Right lobe of liver (tissue), 6 donors: ENCODE measurements around the gene IRF1. TPM values are rescaled to one million over a fixed set of nuclear protein-coding genes. Genes with fewer than 3 reads are reported as not detected.

Experiments used
- ATAC-seq, 4 donors: fragments of 200-7000 bp; cut with Tn5 transposase; one replicate each; pipeline ENCODE4 v1.9.1; 2020; ENCODE audit warnings: mild to moderate bottlenecking in 4 of 4, moderate library complexity in 4 of 4
- DNase-seq, 3 donors: peaks; one replicate each; pipeline ENCODE4 v3.0.0-alpha.2; 2020
- H3K27ac ChIP-seq, 3 donors: fragments of 200-600 bp; one replicate each; pipeline ENCODE4 v1.8.0; 2022
- H3K27me3 ChIP-seq, 2 donors: fragments of 200-600 bp; one replicate each; pipeline ENCODE4 v1.8.0; 2022
- H3K36me3 ChIP-seq, 4 donors: fragments of 200-600 bp; sonication (generic) in 1 of 4; one replicate each; pipeline versions ENCODE4 v1.5.1 to v1.8.0; 2017 to 2022; ENCODE audit warnings: control low read depth in 1 of 4
- H3K4me1 ChIP-seq, 4 donors: fragments of 200-600 bp; sonication (generic) in 1 of 4; one replicate each; pipeline versions ENCODE4 v1.5.1 to v1.8.0; 2017 to 2022; ENCODE audit warnings: control low read depth in 1 of 4
- H3K4me3 ChIP-seq, 3 donors: fragments of 200-600 bp; one replicate each; pipeline ENCODE4 v1.8.0; 2022
- H3K9me3 ChIP-seq, 4 donors: fragments of 200-600 bp; sonication (generic) in 1 of 4; one replicate each; pipeline versions ENCODE4 v1.5.1 to v1.8.0; 2017 to 2022; ENCODE audit warnings: control low read depth in 1 of 4
- CTCF ChIP-seq, 4 donors: fragments of 200-600 bp in 3 of 4; fragments of 450-650 bp in 1 of 4; IDR thresholded peaks; one replicate each; pipeline versions ENCODE4 v1.5.1 to v1.8.0; 2016 to 2022; ENCODE audit warnings: antibody characterized with exemption in 4 of 4, mild to moderate bottlenecking in 2 of 4
- POLR2A ChIP-seq: fragments of 450-650 bp; IDR thresholded peaks from one replicate; pipeline ENCODE4 v1.6.1; 2017; ENCODE audit warnings: antibody characterized with exemption, mild to moderate bottlenecking
- WGBS: methylation state at CpG from one replicate; pipeline ENCODE4 v1.1.6; 2018; ENCODE audit warnings: low coverage, low lambda C conversion rate; ENCODE audit not compliant: insufficient coverage; ENCODE audit errors: missing lambda C conversion rate; 5-methylcytosine and 5-hydroxymethylcytosine counted together
- intact Hi-C, 2 donors: fragments of 100-400 bp; cut with DNase I; formaldehyde crosslinking; loops; one replicate each; pipeline versions ENCODE4 v1.11.2 to v1.14.1; 2022
- total RNA-seq, 6 experiments: library from RNA; depleted of rRNA in 2 of 6; stranded (reverse); fragments of >200 nt in 2 of 6; fragmentation: NEBNext Ultra II Directional in 3 of 6; extraction: Animal tissue kit (Norgen Biotek cat#: 25700) in 3 of 6; gene quantifications; one replicate each; pipeline versions ENCODE4 v1.1.0 to v1.2.4, GENCODE V29; 2016 to 2023
- donor health status: DM: no; HTN: yes; CAD: no.
- donor health status: DM: no; HTN: no; CAD: no.
- donor health status: DM: no; HTN: no; CAD: no.
- donor health status: DM: no; HTN: yes; CAD: no.
- donor health status: DM: no; HTN: yes; CAD: no.

Gene IRF1
- total RNA-seq, 6 experiments from 2014 or later, result 23.9 to 38.3 (median 30.2) TPM

DNA sequence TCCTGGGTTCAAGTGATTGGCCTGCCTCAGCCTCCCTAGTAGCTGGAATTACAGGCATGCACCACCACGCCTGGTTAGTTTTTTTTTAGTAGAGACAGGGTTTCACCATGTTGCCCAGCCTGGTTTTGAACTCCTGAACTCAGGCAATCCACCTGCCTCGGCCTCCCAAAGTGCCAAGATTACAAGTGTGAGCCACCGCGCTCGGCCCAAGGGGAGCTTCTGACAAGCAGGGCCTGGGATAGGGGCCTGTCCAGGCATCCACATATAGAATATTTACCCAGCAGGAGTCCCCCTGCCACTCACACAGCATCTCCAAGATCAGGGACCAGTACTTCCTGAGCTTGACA lies 10.1 kb downstream of the IRF1 start:
- no peaks in the 10 kb centered on the region for H3K9me3 ChIP-seq
- H3K27ac ChIP-seq, result no peak overlapping the region
- TF ChIP-seq POLR2A, result no peak
- no peak for TF ChIP-seq CTCF (IDR thresholded peaks at IDR 0.05)
- intact Hi-C loops, result loop anchor here (10.0 kb wide), 1 partner anchor 56 kb away; no protein-coding TSS in a partner anchor
- H3K36me3 ChIP-seq, result peaks cover 0 to 30% (median 15%) of the 10 kb centered on the region in 4 donors
- no peak for DNase-seq
- peaks cover 0 to 10% (median 5%) of the 10 kb centered on the region in 4 donors for H3K4me1 ChIP-seq
- H3K4me3 ChIP-seq, result no peak overlapping the region
- 89% methylated on average over 4 of the region's 5 CpGs for WGBS
- ATAC-seq, result no peak
- no peaks in the 10 kb centered on the region for H3K27me3 ChIP-seq

- H3K9me3 ChIP-seq, result no peaks in the 10 kb centered on the region
- no peak for DNase-seq
- intact Hi-C loops, result loop anchor here (10.0 kb wide), 1 partner anchor 55 kb away; no protein-coding TSS in a partner anchor
- no peaks in the 10 kb centered on the region for H3K27me3 ChIP-seq
- peaks cover 0 to 15% (median 8%) of the 10 kb centered on the region in 4 donors for H3K4me1 ChIP-seq
- H3K36me3 ChIP-seq, result peaks cover 0 to 25% (median 12%) of the 10 kb centered on the region in 4 donors
- no peak overlapping the region for H3K27ac ChIP-seq
- TF ChIP-seq POLR2A, result no peak
- TF ChIP-seq CTCF (IDR thresholded peaks at IDR 0.05), result no peak
- ATAC-seq, result no peak
- H3K4me3 ChIP-seq, result no peak overlapping the region
- 100% methylated on average over 1 of the region's 1 CpG for WGBS
Observed at GRCh38 chr5:132480042-132480441, 10.5 kb downstream of the IRF1 start.

GRCh38 chr5:132479111-132479951 lies 11.2 kb downstream of the IRF1 start:
- Histone ChIP-seq H3K36me3 (peaks cover 0 to 18% (median 9%) of the 10 kb centered on the region in 4 donors), H3K27ac (no peak overlapping the region), H3K4me3 (no peak overlapping the region), H3K4me1 (peaks cover 0 to 22% (median 13%) of the 10 kb centered on the region in 4 donors), H3K9me3 (no peaks in the 10 kb centered on the region), H3K27me3 (no peaks in the 10 kb centered on the region)
- no peak for TF ChIP-seq CTCF (IDR thresholded peaks at IDR 0.05)
- TF ChIP-seq POLR2A, result no peak
- peak in 1 of 3 donors; percentile 9 for DNase-seq
- no peak for ATAC-seq
- 80% methylated on average over 3 of the region's 3 CpGs for WGBS
- intact Hi-C loops, result no loop called here

DNA sequence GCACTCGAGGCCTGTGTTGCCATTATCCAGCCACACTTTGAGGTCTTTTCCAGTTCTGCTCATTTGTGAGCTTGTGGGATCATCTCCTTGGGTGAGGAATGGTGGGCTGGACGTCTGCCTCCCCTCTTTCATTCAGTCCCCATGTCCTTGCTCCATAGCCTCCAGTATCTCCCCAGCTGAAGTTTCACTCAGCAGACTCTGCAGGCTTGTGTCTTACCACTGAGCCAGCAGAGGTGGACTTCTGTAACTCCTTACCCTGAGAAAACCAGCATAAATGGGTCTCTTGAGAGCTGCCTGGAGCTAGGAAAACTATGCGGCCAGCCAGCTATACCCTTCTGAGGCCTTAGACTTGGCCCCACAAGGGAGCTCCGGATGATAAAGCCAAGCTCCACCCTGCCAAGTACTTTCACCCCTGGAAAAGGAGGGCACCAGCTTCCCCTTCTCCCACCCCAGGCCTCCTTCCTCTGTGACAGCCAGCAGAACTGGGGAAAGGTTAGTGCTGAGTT lies 12.2 kb downstream of the IRF1 start:
- H3K9me3 ChIP-seq, result no peaks in the 10 kb centered on the region
- TF ChIP-seq POLR2A (no peak), CTCF (IDR thresholded peaks at IDR 0.05) (no peak)
- H3K27me3 ChIP-seq, result no peaks in the 10 kb centered on the region
- no peak overlapping the region for H3K27ac ChIP-seq
- no peak overlapping the region for H3K4me3 ChIP-seq
- DNase-seq (peak in 1 of 3 donors; percentile 28), ATAC-seq (no peak)
- 25% methylated on average over 2 of the region's 4 CpGs for WGBS
- peaks cover 0 to 9% (median 1%) of the 10 kb centered on the region in 4 donors for H3K36me3 ChIP-seq
- H3K4me1 ChIP-seq, result peaks cover 0 to 31% (median 15%) of the 10 kb centered on the region in 4 donors
- intact Hi-C loops, result no loop called here
